Lower leg skin (tissue), 4 donors: ENCODE data around the gene EVI5. TPM values are rescaled to one million over a fixed set of nuclear protein-coding genes. Genes with fewer than 3 reads are reported as not detected.

Source experiments
- DNase-seq, 2 donors: peaks; one replicate each; pipeline ENCODE4 v3.0.0-alpha.2; 2019; ENCODE audit warnings: low spot score in 2 of 2
- H3K4me3 ChIP-seq: fragments of 200-600 bp; sonication (generic); 2 replicates; pipeline ENCODE4 v1.5.1; 2017; ENCODE audit warnings: mild to moderate bottlenecking, low read depth; ENCODE audit not compliant: poor library complexity, severe bottlenecking
- POLR2A ChIP-seq, 2 donors: fragments of 450-650 bp; IDR thresholded peaks; one replicate each; pipeline ENCODE4 v1.6.1; 2016 to 2017; ENCODE audit warnings: antibody characterized with exemption in 2 of 2, mild to moderate bottlenecking in 1 of 2, moderate library complexity in 1 of 2
- WGBS, 2 donors: methylation state at CpG; one replicate each; pipeline ENCODE4 v1.1.5; 2018; 5-methylcytosine and 5-hydroxymethylcytosine counted together
- intact Hi-C: fragments of 100-400 bp; cut with DNase I; formaldehyde crosslinking; loops from one replicate; pipeline ENCODE4 v1.15.0; 2023; ENCODE audit warnings: low total_unique reads
- total RNA-seq, 4 donors: library from RNA; depleted of rRNA; stranded (reverse); fragments of >200 nt; gene quantifications; one replicate each; pipeline ENCODE4 v1.1.0, GENCODE V29; 2016
- TF ChIP-seq, protein P1 (sequence below), 3 donors: fragments of 450-650 bp; IDR thresholded peaks; one replicate each; pipeline ENCODE4 v1.5.1; 2016; ENCODE audit warnings: antibody characterized with exemption in 3 of 3, mild to moderate bottlenecking in 3 of 3, moderate library complexity in 2 of 3

Gene EVI5
- total RNA-seq, 4 donors from 2014 or later: 14.2 to 26.3 (median 21.4) TPM

DNA sequence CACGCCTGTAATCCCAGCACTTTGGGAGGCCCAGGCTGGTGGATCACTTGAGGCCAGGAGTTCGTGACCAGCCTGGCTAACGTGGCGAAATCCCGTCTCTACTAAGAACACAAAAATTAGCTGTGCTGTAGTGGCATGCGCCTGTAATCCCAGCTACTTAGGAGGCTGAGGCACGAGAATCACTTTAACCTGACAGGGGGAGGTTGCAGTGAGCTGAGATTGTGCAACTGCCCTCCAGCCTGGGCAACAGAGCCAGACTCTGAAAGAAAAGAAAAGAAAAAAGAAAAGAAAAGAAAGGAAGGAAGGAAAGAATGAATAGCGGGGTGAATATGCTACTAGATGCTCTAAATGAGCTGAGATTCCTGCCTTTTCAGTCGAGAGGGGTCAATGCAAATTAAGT lies 305.3 kb downstream of the EVI5 start:
- H3K4me3 ChIP-seq: no peak overlapping the region
- TF ChIP-seq POLR2A (IDR thresholded peaks at IDR 0.05): no peak
- TF ChIP-seq, protein P1, sequence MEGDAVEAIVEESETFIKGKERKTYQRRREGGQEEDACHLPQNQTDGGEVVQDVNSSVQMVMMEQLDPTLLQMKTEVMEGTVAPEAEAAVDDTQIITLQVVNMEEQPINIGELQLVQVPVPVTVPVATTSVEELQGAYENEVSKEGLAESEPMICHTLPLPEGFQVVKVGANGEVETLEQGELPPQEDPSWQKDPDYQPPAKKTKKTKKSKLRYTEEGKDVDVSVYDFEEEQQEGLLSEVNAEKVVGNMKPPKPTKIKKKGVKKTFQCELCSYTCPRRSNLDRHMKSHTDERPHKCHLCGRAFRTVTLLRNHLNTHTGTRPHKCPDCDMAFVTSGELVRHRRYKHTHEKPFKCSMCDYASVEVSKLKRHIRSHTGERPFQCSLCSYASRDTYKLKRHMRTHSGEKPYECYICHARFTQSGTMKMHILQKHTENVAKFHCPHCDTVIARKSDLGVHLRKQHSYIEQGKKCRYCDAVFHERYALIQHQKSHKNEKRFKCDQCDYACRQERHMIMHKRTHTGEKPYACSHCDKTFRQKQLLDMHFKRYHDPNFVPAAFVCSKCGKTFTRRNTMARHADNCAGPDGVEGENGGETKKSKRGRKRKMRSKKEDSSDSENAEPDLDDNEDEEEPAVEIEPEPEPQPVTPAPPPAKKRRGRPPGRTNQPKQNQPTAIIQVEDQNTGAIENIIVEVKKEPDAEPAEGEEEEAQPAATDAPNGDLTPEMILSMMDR (IDR thresholded peaks at IDR 0.05): no peak
- DNase-seq: no peak
- intact Hi-C loops: no loop called here
- 90 to 91% methylated on average over 9 of the region's 9 CpGs for WGBS, 2 donors

DNA sequence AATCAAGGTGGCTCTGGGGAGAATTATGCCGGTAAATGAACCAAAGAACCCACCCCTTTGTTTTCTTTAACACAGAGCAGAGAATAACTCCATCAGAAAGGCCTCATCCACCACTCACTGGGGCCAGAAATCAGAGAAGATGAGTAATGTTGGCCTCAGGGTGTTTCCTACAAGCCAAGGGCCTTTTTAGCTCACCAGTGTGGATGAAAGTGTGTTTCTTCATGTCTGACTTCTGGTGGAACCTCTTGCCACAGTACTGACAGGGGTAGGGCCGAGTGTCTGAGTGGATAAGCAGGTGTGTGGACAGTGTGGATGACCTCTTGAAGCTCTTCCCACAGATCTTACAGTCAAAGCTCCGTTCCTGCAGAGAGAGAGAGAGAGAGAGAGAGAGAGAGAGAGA lies 306.5 kb downstream of the EVI5 start:
- TF ChIP-seq, protein P1 (IDR thresholded peaks at IDR 0.05): no peak
- no peak for TF ChIP-seq POLR2A (IDR thresholded peaks at IDR 0.05)
- no peak overlapping the region for H3K4me3 ChIP-seq
- DNase-seq: no peak
- intact Hi-C loops: no loop called here
- WGBS, 2 donors: 86 to 93% methylated on average over 3 of the region's 3 CpGs

DNA sequence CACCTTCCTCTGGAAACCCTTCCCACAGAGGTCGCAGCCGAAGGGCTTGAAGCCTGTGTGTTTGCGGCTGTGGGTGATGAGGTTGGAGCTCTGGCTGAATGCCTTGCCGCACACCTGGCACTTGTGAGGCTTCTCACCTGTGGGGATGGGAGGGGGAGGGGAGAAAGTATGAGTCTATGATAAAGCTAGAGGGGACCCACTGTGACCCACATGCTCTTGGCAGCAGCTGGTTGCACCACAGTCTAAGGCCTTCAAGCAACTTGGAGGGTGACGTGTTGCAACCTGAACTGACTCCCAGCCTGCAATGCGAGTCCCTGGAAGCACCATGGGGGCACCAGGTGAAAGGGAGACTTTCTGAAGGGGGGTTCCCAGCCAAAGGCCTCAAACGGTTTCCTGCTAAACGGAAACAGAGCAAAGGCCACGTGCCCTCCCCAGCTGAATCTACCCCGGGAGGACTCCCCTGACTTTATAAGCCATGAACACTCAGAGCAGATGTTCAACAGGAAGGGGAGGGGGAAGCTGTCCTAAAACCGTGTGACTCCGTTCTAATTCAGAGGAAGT lies 308.8 kb downstream of the EVI5 start:
- TF ChIP-seq, protein P1 (IDR thresholded peaks at IDR 0.05): no peak
- no peak for TF ChIP-seq POLR2A (IDR thresholded peaks at IDR 0.05)
- WGBS, 2 donors: 48 to 49% methylated on average over 12 of the region's 12 CpGs
- no peak for DNase-seq
- H3K4me3 ChIP-seq: no peak overlapping the region
- intact Hi-C loops: no loop called here

DNA sequence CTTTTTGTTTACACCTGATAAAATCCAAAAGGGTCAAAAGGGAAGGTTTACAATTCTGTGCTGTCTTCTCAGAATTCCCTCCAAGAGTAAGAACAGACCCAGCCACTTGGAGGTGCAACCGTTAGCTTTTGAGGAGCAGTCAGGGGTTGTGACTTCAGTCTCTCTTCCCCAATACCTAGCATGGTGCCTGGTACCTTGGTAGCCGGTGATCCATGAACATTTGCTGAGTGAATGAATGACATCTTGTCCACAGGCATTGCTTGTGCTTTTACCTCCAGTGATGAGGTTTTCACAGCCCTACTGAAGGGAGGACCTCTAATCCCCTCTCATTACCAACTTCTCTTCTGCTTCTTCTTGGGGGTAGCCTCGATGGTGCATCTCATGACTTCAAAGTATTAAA lies 309.9 kb downstream of the EVI5 start:
- no peak for TF ChIP-seq POLR2A (IDR thresholded peaks at IDR 0.05)
- TF ChIP-seq, protein P1 (IDR thresholded peaks at IDR 0.05): no peak
- intact Hi-C loops: no loop called here
- no peak overlapping the region for H3K4me3 ChIP-seq
- DNase-seq: no peak
- 89 to 92% methylated on average over 3 of the region's 3 CpGs for WGBS, 2 donors

DNA sequence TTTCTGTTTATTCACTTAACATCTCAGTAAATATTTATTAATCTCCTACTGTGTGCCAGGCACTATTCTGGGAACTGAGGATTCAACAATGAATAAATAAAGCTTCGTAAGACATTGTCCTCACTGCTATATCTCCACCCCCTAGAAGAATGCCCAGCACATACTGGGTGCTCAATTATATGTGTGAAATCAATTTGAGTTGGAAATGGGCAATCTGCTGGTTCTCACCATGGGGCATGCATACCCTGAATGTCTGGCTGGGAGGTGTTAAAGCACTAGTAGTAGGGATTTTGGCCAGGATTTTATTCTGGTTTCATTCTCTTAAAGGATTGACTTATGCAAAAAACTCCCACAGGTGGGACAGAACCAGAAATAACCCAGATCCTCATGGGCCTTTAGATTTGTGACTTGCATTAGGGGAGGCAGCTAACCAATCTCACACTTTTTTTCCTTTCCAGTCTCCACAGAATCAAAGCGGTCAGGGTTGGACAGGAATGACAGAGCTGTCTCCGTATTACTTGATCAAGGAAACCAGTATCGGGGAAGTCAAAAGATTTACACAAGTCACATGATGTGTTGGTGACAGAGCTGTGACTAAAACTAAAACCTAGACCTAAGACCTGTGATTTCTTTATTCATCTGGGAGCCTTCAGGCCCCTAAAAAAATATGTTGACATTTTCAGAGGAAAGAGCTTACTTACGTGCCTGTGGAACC lies 311.0 kb downstream of the EVI5 start:
- WGBS, 2 donors: 87 to 89% methylated on average over 5 of the region's 5 CpGs
- H3K4me3 ChIP-seq: no peak overlapping the region
- intact Hi-C loops: no loop called here
- DNase-seq: no peak
- TF ChIP-seq, protein P1 (IDR thresholded peaks at IDR 0.05): no peak
- TF ChIP-seq POLR2A (IDR thresholded peaks at IDR 0.05): no peak
